Measurements from ENCODE around the gene KRTAP10-10.
"Not testable (repeated sequence)": the region's sequence is repeated elsewhere in the genome, so short reads cannot be mapped to it uniquely, and the experiment has no call there.

KRTAP10-10 gene

GRCh38 chr21:44681152-44681551, 44.0 kb downstream of the KRTAP10-10 start:
- in situ Hi-C loops (cut with MboI; ENCODE audit: low sequenced_read_pairs): no loop called here

- in situ Hi-C loops (cut with MboI; ENCODE audit: low sequenced_read_pairs): no loop called here
These were observed 44.9 kb downstream of the KRTAP10-10 start, which contains the start of gene KRTAP12-1 for GRCh38 chr21:44681861-44682579. TSS of gene KRTAP12-1 (minus strand) at chr21:44682163. CDS start at chr21:44682123, 40 bp downstream.

- in situ Hi-C loops (cut with MboI; ENCODE audit: low sequenced_read_pairs): no loop called here
These were observed 45.5 kb downstream of the KRTAP10-10 start for GRCh38 chr21:44682580-44683151.

GRCh38 chr21:44684077-44684476, 46.9 kb downstream of the KRTAP10-10 start:
- in situ Hi-C loops (cut with MboI; ENCODE audit: low sequenced_read_pairs): no loop called here

- in situ Hi-C loops (cut with MboI; ENCODE audit: low sequenced_read_pairs): no loop called here
These were observed 47.3 kb downstream of the KRTAP10-10 start for GRCh38 chr21:44684483-44684882.

GRCh38 chr21:44685050-44685449, 47.9 kb downstream of the KRTAP10-10 start:
- in situ Hi-C loops (cut with MboI; ENCODE audit: low sequenced_read_pairs): not testable (repeated sequence)

- in situ Hi-C loops (cut with MboI; ENCODE audit: low sequenced_read_pairs): no loop called here
These were observed 49.0 kb downstream of the KRTAP10-10 start for GRCh38 chr21:44686000-44686781.

- in situ Hi-C loops (cut with MboI; ENCODE audit: low sequenced_read_pairs): no loop called here
These were observed 49.8 kb downstream of the KRTAP10-10 start for GRCh38 chr21:44686843-44687561.

GRCh38 chr21:44687671-44688070, 50.5 kb downstream of the KRTAP10-10 start:
- in situ Hi-C loops (cut with MboI; ENCODE audit: low sequenced_read_pairs): no loop called here

Measured in HL-60/S4 (cell line).